ENCODE data around the gene TRIM52.
A peak's percentile ranks its signal among the peaks of the same experiment; 100 is the strongest.

TRIM52 gene

DNA sequence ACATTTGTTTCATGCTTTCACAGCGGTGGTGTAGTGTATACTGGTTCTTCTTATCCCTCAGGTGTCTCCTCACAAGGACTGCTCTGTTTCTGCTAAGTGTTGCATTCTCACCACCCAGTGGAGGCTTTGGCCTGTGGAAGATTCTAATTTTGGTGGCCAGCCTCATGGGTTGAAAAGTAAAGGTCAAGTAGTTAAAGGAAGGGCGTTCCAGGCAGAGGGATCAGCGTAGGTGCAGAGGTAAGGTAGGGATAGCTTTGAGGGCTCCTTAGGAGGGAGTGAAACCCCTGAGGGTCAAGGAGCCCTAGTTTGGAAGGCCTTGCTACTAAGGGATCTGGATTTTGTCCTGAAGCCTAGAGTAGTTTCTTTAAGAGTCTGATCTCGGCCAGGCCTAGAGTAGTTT is 12.7 kb downstream of the TRIM52 start:
- no peak for DNase-seq (ENCODE audit: low read depth, low spot score)
- H3K4me3 ChIP-seq (ENCODE audit: low read depth, low read length): peak overlapping the region; percentile 63
- TF ChIP-seq, protein P1, sequence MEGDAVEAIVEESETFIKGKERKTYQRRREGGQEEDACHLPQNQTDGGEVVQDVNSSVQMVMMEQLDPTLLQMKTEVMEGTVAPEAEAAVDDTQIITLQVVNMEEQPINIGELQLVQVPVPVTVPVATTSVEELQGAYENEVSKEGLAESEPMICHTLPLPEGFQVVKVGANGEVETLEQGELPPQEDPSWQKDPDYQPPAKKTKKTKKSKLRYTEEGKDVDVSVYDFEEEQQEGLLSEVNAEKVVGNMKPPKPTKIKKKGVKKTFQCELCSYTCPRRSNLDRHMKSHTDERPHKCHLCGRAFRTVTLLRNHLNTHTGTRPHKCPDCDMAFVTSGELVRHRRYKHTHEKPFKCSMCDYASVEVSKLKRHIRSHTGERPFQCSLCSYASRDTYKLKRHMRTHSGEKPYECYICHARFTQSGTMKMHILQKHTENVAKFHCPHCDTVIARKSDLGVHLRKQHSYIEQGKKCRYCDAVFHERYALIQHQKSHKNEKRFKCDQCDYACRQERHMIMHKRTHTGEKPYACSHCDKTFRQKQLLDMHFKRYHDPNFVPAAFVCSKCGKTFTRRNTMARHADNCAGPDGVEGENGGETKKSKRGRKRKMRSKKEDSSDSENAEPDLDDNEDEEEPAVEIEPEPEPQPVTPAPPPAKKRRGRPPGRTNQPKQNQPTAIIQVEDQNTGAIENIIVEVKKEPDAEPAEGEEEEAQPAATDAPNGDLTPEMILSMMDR (IDR thresholded peaks at IDR 0.05; ENCODE audit: low read depth, low read length): no peak
- in situ Hi-C loops (cut with HindIII; ENCODE audit: low sequenced_read_pairs): no loop called here

DNA sequence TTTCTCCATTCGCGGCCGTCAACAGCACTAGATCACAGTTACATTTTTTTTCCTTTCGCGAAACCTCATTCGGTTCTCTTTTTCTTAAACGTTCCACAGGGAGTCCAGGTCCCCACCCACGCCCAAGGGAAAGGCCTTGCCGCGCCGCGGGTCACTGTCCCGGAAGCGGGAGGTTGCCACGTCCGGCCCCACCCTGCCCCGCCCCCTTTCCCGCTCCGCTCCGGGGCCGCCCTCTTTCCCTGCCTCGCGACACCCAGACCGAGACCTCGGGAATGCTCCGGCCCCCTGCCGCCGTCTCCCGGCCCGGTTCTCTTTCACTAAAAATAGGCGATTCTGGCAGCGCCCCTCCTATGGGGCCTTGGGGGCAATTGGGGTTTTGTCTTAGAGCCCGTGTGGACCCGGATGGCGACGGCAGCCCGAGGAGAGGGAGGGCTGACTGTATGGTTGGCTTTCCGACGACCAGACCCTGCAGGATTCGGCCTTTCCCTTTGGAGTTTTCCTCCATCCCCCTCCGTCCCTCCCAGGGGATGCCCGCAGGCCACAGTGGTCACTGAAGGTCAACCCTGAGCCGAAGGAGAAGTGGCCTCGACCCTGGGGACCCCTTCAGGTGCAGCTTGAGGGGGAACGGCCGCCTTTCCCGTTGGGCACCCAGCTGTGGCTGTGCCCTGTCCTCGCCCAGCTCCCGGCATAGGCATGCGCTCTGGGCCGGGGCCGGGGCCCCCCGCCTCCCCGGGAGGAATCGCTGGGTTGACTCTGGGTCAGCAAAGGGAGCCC is 14.5 kb downstream of the TRIM52 start:
- TF ChIP-seq, protein P1 (IDR thresholded peaks at IDR 0.05; ENCODE audit: low read depth, low read length): no peak
- peak; percentile 86 for DNase-seq (ENCODE audit: low read depth, low spot score)
- in situ Hi-C loops (cut with HindIII; ENCODE audit: low sequenced_read_pairs): no loop called here
- peak overlapping the region; percentile 63 for H3K4me3 ChIP-seq (ENCODE audit: low read depth, low read length)

DNA sequence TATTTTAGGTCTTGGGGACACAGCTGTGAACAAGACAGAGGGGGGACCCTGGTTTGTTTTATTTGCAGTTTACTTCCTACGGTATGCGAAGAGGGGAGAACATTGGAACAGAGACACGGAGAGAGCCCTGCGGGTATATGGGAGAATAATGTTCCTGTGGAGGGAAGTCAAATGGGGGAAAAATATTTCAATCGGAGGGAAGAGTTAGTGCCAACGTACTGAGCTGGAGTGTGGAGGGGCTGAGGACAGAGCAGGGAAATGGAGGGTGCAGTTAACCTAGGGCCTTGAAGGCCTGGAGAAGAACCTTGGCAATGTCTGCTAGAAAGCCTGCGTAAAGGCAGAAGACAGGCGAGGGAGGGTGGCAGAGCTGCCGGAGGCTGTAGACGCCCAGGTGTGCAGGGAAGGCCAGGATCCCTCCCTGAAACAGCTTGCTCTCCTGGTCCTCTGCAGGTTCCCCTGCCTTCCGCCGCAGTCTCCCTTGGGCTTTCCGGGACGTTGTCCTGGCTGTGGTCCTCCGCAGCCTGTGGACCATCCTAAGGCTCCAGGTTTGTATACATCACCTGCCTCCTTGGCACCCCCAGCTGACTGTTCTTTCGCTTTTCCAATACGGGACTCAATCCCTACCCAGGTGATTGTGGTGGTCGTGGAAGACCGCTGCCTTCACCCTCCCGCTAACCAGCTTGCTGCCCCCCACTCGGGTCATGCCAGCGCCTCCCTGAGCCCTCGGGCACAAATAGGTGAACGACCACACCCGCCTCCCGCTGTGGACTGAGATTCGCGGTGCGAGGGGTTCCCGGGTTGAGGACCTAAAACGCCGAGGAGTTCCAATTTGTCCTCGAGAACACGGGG is 15.3 kb downstream of the TRIM52 start:
- H3K4me3 ChIP-seq (ENCODE audit: low read depth, low read length): peak overlapping the region; percentile 63
- TF ChIP-seq, protein P1 (IDR thresholded peaks at IDR 0.05; ENCODE audit: low read depth, low read length): no peak
- DNase-seq (ENCODE audit: low read depth, low spot score): no peak
- in situ Hi-C loops (cut with HindIII; ENCODE audit: low sequenced_read_pairs): no loop called here

DNA sequence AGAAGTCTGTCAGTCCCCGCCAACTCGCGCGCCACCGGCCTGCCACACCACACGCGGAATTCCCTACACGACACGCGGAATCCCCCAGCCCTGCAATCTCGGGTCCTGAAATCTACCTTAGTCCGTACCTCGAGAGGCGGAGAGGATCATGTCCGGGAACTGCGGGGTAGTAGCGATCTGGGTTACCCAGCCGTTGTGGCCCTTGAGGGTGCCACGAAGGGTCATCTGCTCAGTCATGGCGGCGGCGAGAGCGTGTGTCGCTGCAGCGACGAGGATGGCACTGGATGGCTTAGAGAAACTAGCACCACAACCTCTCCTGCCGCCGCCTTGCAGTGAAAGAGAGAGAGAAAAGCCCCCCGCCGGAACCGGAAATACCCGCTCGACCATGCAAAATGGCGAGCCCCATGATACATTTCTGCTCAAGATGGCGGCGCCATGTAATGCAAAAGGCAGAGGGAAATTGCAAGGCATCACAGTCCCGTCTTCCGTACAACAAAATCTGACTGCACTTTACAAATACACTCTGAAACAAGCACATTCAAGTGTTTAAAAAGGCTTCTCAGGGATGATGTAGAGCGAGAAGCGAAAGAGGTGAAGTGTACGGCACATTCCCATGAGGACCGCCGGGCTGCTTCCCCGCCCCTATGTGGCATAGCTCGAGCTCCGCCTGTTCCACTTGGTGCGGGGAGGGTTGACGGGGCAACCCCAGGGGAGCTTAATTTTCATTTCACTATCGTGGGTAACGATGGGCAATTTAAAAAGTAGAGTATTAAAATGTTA is 17.2 kb downstream of the TRIM52 start, which contains the start of gene RACK1:
Gene RACK1, minus strand, starts transcription at position 343 of the 780 bp plus-strand sequence. Its CDS starts 106 bp downstream, at position 237.
- H3K4me3 ChIP-seq (ENCODE audit: low read depth, low read length): peak within 1 kb of the TSS; percentile 86
- TF ChIP-seq, protein P1 (IDR thresholded peaks at IDR 0.05; ENCODE audit: low read depth, low read length): no peak
- in situ Hi-C loops (cut with HindIII; ENCODE audit: low sequenced_read_pairs): no loop called here
- DNase-seq (ENCODE audit: low read depth, low spot score): peak; percentile 95

DNA sequence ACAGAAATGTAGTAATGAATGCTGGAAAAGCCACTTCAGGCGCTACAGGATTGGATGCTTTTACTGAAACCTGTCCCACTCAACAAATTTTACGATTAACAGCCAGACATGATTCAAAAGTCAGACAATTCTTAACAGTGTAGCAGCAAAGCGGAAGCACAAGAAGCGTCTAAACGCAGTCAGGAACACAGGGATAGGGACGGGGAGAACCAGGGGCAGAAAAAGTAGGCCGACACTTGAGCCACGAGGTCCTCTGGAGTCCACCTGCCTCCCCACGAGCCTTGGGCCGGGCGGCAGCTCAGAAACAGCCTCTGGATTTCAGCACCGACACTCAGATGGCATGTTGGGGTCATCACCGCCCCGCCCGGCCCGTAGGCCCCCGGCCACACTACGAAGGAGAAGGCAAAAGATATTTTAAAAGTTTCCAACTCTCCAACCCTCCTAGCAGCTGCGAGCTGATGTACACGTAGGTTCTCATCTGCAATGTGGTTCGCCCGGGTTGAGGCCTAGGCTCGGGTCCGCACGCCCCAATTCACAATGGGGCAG is 17.9 kb downstream of the TRIM52 start:
- in situ Hi-C loops (cut with HindIII; ENCODE audit: low sequenced_read_pairs): no loop called here
- H3K4me3 ChIP-seq (ENCODE audit: low read depth, low read length): peak overlapping the region; percentile 86
- no peak for DNase-seq (ENCODE audit: low read depth, low spot score)
- TF ChIP-seq, protein P1 (IDR thresholded peaks at IDR 0.05; ENCODE audit: low read depth, low read length): no peak

DNA sequence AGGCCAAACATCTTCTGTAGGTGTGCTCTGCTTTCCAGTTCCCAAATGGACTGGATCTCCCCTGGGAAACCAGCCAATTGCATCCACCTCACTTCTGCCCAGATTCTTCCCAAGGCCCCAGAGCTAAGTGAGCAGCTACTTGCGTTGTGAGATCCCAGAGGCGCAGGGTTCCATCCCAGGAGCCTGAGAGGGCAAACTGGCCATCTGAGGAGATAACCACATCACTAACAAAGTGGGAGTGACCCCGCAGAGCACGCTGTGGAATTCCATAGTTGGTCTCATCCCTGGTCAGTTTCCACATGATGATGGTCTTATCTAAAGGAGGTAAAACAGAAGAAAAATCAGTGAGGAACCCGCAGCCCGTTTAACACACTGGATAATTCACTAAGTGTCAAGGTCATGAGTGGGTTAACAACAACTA is 18.9 kb downstream of the TRIM52 start:
- TF ChIP-seq, protein P1 (IDR thresholded peaks at IDR 0.05; ENCODE audit: low read depth, low read length): no peak
- DNase-seq (ENCODE audit: low read depth, low spot score): no peak
- H3K4me3 ChIP-seq (ENCODE audit: low read depth, low read length): peak overlapping the region; percentile 86
- in situ Hi-C loops (cut with HindIII; ENCODE audit: low sequenced_read_pairs): no loop called here
